GM12878 (cell line): ENCODE results near the gene ATRN.

Source experiments
- CREB1 ChIP-seq: IDR thresholded peaks from 2 replicates; pipeline ENCODE4 v1.6.1; 2012; ENCODE audit warnings: low read depth, mild to moderate bottlenecking, inconsistent platforms
- CTCF ChIP-seq, 3 experiments: IDR thresholded peaks in 2 of 3; conservative IDR thresholded peaks in 1 of 3; 2 replicates each; pipeline ENCODE4 v1.5.1; 2011; ENCODE audit warnings: low read depth in 3 of 3, low read length in 3 of 3, mild to moderate bottlenecking in 3 of 3, control low read depth in 2 of 3, moderate library complexity in 2 of 3, inconsistent platforms in 1 of 3, mixed read lengths in 1 of 3; ENCODE audit not compliant: control insufficient read depth in 2 of 3, insufficient read depth in 1 of 3; ENCODE audit errors: extremely low read depth in 1 of 3
- EZH2 ChIP-seq: IDR thresholded peaks from 2 replicates; pipeline ENCODE4 v1.6.1; 2012; ENCODE audit warnings: low read depth, mild to moderate bottlenecking, control low read depth, inconsistent platforms, low read length, borderline replicate concordance; ENCODE audit not compliant: control insufficient read depth
- HDAC6 ChIP-seq: fragments of 200-600 bp; sonication (generic); IDR thresholded peaks from one replicate; pipeline ENCODE4 v1.8.0; 2017; ENCODE audit warnings: antibody characterized with exemption; ENCODE audit not compliant: unreplicated experiment
- JUNB ChIP-seq: IDR thresholded peaks from 2 replicates; pipeline ENCODE4 v1.6.1; 2016; ENCODE audit warnings: antibody characterized with exemption, mild to moderate bottlenecking
- MXI1 ChIP-seq: fragments of 150-350 bp; IDR thresholded peaks from 2 replicates; pipeline ENCODE4 v1.6.1; 2011; ENCODE audit warnings: low read depth, mild to moderate bottlenecking, inconsistent platforms, low read length, improper control_type of control experiment
- SIX5 ChIP-seq: IDR thresholded peaks from 2 replicates; pipeline ENCODE4 v1.6.1; 2011; ENCODE audit warnings: mild to moderate bottlenecking, low read depth, low read length, moderate library complexity; ENCODE audit not compliant: severe bottlenecking
- SMARCA5 ChIP-seq: fragments of 450-650 bp; IDR thresholded peaks from 2 replicates; pipeline ENCODE4 v1.6.1; 2017; ENCODE audit warnings: mild to moderate bottlenecking
- SMC3 ChIP-seq: IDR thresholded peaks from 2 replicates; pipeline ENCODE4 v1.6.1; 2011; ENCODE audit warnings: low read length, improper control_type of control experiment, borderline replicate concordance
- TBL1XR1 ChIP-seq: IDR thresholded peaks from 2 replicates; pipeline ENCODE4 v1.6.1; 2012; ENCODE audit warnings: low read depth, low read length, improper control_type of control experiment
- ZNF207 ChIP-seq: fragments of 450-650 bp; IDR thresholded peaks from 2 replicates; pipeline ENCODE4 v1.6.1; 2014; ENCODE audit warnings: antibody characterized with exemption, mild to moderate bottlenecking, borderline replicate concordance
- ZNF274 ChIP-seq: IDR thresholded peaks from one replicate; pipeline ENCODE4 v1.8.0; 2011; ENCODE audit not compliant: insufficient read length, insufficient read depth
- TF ChIP-seq, protein P1 (sequence below): IDR thresholded peaks from 2 replicates; pipeline ENCODE4 v1.6.1; 2011; ENCODE audit warnings: low read depth, low read length, improper control_type of control experiment, borderline replicate concordance

DNA sequence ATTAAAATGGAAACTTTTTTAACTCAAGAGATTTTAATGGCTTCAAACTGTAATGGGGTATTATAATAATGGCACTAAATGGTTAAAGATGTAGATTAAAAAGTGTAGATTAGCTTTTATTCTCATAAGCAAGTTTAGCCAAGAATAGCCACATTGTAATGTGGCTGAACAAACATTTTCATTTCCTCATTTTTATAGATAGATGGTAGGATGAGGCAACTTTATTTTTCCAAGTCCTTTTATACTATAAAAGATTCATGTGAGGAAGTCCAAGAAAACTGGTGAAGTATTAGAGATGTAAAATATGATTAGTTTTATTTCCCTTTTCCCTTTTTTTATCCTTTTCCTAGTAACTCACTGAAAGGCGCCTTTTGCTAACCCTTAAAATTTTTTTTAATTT lies 88.8 kb downstream of the ATRN start:
- TF ChIP-seq CREB1 (no peak), CTCF (IDR thresholded peaks at IDR 0.05 in 2 of 3, conservative IDR thresholded peaks at IDR 0.05 in 1 of 3; ENCODE audit: control insufficient read depth in 2 of 3, extremely low read depth in 1 of 3, insufficient read depth in 1 of 3, low read depth in 3 of 3, low read length in 3 of 3) (no peak), MXI1 (no peak), TBL1XR1 (no peak), ZNF274 (no peak), HDAC6 (no peak), JUNB (no peak), SIX5 (no peak), SMC3 (no peak), EZH2 (no peak), SMARCA5 (no peak), ZNF207 (no peak)
- TF ChIP-seq, protein P1, sequence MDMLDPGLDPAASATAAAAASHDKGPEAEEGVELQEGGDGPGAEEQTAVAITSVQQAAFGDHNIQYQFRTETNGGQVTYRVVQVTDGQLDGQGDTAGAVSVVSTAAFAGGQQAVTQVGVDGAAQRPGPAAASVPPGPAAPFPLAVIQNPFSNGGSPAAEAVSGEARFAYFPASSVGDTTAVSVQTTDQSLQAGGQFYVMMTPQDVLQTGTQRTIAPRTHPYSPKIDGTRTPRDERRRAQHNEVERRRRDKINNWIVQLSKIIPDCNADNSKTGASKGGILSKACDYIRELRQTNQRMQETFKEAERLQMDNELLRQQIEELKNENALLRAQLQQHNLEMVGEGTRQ, result no peak
